HUES6 (cell line): ENCODE results near the gene MEIOSIN.

Experiments
- H3K27ac ChIP-seq: 2 replicates; pipeline ENCODE4 v1.7.0; 2013; ENCODE audit warnings: low read depth, mild to moderate bottlenecking, low read length, inconsistent platforms
- H3K27me3 ChIP-seq: 2 replicates; pipeline ENCODE4 v1.6.1; 2013; ENCODE audit warnings: low read length; ENCODE audit not compliant: control insufficient read depth, insufficient read depth
- H3K36me3 ChIP-seq: 2 replicates; pipeline ENCODE4 v1.6.1; 2013; ENCODE audit warnings: low read length; ENCODE audit not compliant: control insufficient read depth, insufficient read depth
- H3K4me1 ChIP-seq: 2 replicates; pipeline ENCODE4 v1.6.1; 2013; ENCODE audit warnings: low read length; ENCODE audit not compliant: control insufficient read depth, insufficient read depth
- H3K4me3 ChIP-seq: 2 replicates; pipeline ENCODE4 v1.5.1; 2013; ENCODE audit warnings: low read depth, low read length
- H3K9ac ChIP-seq: one replicate; pipeline ENCODE4 v1.6.1; 2013; ENCODE audit warnings: mild to moderate bottlenecking, low read length
- H3K9me3 ChIP-seq: 2 replicates; pipeline ENCODE4 v1.6.1; 2013; ENCODE audit warnings: low read depth, low read length; ENCODE audit not compliant: control insufficient read depth, insufficient read depth

Gene MEIOSIN

DNA sequence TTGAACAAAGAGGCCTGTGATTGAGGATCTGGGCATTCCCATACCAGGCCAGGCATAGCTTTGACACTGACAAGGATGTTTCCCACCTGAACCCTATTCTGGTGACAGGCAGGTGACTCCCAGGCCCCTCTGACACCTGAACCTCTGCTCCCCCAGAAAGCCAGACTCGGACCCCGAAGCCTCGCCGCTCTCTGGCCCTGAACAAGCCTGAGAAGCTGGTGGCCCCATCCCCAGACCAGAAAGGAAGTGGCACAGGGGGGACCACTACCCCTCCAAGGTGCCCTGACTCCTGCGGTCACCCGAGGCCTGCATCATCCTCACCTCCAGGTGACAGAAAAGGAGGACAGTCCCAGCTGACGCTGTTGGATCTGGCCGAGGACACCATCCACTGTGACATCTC, 21.1 kb downstream of the MEIOSIN start:
- no peak overlapping the region for H3K9ac ChIP-seq
- H3K4me1 ChIP-seq = no peaks in the 10 kb centered on the region
- H3K27ac ChIP-seq = no peak overlapping the region
- H3K36me3 ChIP-seq = no peaks in the 10 kb centered on the region
- H3K9me3 ChIP-seq = no peaks in the 10 kb centered on the region
- no peak overlapping the region for H3K4me3 ChIP-seq
- H3K27me3 ChIP-seq = no peaks in the 10 kb centered on the region; the same call in 1 of the 2 replicates

DNA sequence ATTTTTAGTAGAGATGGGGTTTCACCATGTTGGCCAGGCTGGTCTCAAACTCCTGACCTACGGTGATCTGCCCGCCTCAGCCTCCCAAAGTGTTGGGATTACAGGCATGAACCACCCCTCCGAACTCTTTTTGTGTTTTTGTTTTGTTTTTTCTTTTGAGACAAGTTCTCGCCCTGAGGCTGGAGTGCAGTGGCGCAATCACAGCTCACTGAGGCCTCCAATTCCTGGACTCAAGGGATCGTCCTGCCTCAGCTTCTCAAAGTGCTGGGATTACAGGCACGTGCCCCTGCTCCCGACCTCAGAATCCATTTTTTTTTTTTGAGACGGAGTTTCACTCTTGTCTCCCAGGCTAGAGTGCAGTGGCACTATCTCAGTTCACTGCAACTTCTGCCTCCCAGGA, 24.5 kb downstream of the MEIOSIN start:
- Histone ChIP-seq H3K27ac (no peak overlapping the region), H3K4me1 (peaks cover 3% of the 10 kb centered on the region; the same call in 1 of the 2 replicates), H3K27me3 (no peaks in the 10 kb centered on the region; the same call in 1 of the 2 replicates), H3K4me3 (no peak overlapping the region), H3K9me3 (no peaks in the 10 kb centered on the region), H3K36me3 (no peaks in the 10 kb centered on the region), H3K9ac (no peak overlapping the region)

DNA sequence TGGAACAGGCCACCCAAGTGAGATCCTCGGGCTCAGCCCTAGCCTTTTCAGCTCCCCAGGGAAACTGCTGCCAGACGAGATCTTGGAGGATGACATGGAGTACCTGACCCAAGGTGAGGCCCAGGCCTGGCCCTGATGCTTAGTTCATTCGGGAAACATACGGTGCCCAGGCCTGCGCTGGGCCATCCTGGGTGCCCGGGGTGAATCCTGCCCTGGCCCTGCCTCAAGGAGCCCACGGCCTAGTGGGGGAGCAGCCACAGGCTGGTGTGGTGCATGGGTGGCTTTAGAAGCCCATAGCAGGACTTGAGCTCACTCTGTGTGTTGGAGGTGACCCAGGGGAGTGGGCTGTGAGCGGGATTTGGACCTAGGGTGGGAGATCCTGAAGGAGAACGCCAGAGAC, 25.7 kb downstream of the MEIOSIN start:
- Histone ChIP-seq H3K36me3 (no peaks in the 10 kb centered on the region), H3K9ac (no peak overlapping the region), H3K4me3 (no peak overlapping the region), H3K9me3 (no peaks in the 10 kb centered on the region), H3K27me3 (no peaks in the 10 kb centered on the region; the same call in 1 of the 2 replicates), H3K4me1 (peaks cover 12% of the 10 kb centered on the region), H3K27ac (no peak overlapping the region)

DNA sequence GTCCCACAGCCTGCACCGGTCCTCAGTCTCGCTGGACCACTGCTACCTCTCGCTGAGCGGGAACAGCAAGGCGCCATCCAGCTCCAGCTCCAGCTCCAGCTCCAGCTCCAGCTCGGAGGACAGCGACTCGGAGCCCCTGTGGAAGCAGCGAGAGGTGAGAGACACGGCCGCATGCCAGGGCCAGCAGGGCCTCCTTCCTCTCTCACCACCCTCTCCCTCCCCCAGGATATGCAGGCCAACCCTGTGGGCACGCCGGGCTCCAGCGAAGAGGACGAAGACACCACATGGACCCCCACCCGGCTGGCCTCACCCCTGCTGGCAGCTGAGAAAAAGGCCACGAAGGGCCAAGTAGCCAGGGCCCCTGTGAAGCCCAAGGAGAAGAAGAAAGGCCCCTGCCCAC, 28.5 kb downstream of the MEIOSIN start:
- no peak overlapping the region for H3K27ac ChIP-seq
- no peaks in the 10 kb centered on the region for H3K9me3 ChIP-seq
- no peaks in the 10 kb centered on the region for H3K36me3 ChIP-seq
- no peak overlapping the region for H3K4me3 ChIP-seq
- no peak overlapping the region for H3K9ac ChIP-seq
- no peaks in the 10 kb centered on the region; the same call in 1 of the 2 replicates for H3K27me3 ChIP-seq
- peaks cover 40% of the 10 kb centered on the region for H3K4me1 ChIP-seq

DNA sequence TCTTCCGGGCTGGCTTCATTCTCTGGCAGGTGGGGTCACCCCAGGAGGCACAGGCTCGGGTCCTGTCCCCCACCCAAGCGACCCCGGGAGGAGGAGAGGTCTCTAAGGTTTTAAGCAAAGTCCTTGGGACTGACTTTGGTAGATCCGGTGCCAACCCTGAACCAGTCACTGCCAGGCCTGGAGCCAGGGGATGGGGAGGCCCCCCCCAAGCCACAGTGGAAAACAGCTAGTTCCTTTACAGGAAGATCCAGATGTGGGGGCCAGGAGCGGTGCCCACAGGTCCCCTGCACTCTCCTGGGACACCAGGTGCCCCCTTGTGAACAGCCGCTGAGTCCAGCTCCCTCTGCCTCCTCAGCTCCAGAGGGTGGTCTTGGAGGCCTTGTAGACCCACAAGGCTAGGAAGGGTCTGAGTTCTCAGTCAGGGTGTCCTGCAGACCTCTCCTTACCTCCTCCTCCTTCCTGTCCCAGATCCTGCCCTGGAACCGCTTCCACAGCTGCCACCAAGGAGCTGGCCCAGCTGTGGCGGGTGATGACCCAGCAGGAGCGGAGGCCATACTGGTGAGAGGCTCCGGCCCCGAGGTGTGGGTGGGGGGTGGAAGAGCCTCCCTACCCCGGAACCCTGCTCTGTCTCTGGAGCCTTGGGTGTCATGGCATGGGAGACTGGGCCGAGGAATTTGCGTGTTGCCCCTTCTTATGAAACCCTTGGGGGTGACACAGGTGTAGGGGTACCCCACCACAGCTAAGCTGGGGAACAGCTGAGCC, 29.8 kb downstream of the MEIOSIN start:
- no peak overlapping the region for H3K27ac ChIP-seq
- no peaks in the 10 kb centered on the region; the same call in 1 of the 2 replicates for H3K27me3 ChIP-seq
- H3K4me3 ChIP-seq = no peak overlapping the region
- H3K9ac ChIP-seq = no peak overlapping the region
- no peaks in the 10 kb centered on the region for H3K9me3 ChIP-seq
- peaks cover 45% of the 10 kb centered on the region for H3K4me1 ChIP-seq
- no peaks in the 10 kb centered on the region for H3K36me3 ChIP-seq

DNA sequence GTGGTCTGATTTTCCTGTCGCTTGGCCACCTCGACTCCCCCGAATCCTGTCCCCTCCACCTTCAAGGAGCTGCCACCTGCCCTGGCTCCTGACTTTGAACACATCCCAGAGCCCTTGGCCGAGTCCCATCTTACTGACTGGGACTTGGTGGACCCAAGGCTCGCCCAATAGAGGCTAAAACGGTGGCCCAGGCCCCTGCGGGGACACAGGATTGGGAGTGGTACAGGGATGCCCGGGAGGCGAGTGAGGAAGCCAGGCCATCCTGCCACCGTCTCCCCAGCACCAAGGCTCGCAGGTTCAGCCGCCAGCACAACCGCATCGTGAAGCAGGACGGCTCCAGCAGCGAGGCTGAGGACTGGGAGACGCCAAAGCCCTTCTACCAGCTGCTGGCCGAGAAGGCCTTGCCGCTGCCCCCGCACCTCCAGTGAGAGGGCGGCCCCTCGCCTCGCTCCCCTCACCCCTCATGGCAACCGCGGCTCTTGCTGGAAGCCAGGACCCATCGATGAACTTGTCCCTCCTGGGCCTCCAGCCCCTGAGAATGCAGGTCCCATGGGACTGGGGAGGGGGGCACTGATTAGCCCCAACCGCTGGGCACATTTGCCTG, 30.6 kb downstream of the MEIOSIN start:
- no peaks in the 10 kb centered on the region for H3K9me3 ChIP-seq
- peaks cover 45% of the 10 kb centered on the region for H3K4me1 ChIP-seq
- no peak overlapping the region for H3K4me3 ChIP-seq
- H3K27me3 ChIP-seq = no peaks in the 10 kb centered on the region; the same call in 1 of the 2 replicates
- H3K9ac ChIP-seq = no peak overlapping the region
- H3K36me3 ChIP-seq = no peaks in the 10 kb centered on the region
- no peak overlapping the region for H3K27ac ChIP-seq

DNA sequence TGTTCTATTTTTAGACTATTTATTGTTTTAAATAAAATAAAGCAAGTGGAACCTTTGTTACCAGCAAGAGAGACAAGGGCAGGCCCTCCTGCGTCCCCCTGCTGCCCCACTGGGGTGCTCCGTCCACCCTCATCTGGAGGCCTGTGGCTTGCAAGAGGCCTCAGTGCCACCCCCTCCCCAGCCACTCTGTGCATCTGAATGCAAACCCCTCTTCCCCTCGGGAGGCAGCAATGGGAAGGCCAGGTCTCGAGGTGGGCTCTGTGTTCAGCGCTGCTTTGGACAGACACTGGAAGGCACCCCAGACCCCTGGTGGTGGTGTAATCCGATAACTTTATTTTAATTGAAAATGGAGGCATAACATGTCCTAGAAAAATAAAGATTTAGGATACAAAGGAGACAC, 31.2 kb downstream of the MEIOSIN start:
- Histone ChIP-seq H3K9me3 (no peaks in the 10 kb centered on the region), H3K4me3 (no peak overlapping the region), H3K36me3 (no peaks in the 10 kb centered on the region), H3K9ac (no peak overlapping the region), H3K27ac (no peak overlapping the region), H3K27me3 (no peaks in the 10 kb centered on the region), H3K4me1 (peaks cover 45% of the 10 kb centered on the region)

DNA sequence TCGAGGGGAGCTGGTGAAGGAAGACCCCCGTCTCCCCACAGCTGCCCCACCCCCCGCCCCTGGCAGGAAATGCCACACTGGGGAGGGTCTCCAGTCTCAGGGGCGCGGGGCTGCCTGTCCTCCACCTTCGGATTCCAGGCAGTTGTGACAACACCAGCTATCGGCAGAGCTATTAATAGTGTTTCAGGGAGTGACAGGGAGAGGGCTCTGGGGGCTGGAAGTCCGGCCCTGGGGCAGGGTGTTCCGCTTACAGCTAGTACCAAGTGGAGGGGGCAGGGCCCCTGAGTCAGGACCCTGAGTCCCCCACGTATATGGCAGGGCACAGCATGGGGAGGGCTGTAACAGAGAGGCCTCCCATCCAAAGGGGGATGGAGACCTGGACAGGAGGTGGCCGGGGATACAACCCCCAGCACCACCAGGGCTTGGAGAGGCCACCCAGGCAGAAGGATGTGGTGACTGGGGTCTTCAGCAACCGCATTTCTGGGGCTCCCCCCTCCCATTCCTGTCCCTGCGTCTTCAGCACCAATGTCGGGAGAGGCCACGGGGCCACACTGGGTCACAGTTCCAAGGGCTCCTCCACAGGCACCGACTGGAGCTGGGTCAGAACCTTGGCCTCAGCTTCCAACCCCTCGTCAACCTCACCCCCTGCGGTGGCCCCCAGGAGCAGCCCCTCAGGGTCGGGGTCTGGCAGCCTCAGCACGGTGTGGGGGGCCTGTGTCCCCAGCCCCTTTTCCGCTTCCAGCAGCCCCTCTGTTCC, 31.9 kb downstream of the MEIOSIN start:
- Histone ChIP-seq H3K4me3 (0 out of 2 replicates have a peak overlapping the region, but pooled peaks have one; percentile 11), H3K27me3 (no peaks in the 10 kb centered on the region), H3K36me3 (no peaks in the 10 kb centered on the region), H3K9me3 (no peaks in the 10 kb centered on the region), H3K27ac (0 out of 2 replicates have a peak overlapping the region, but pooled peaks have one; percentile 20), H3K4me1 (peaks cover 45% of the 10 kb centered on the region), H3K9ac (peak overlapping the region; percentile 14)

DNA sequence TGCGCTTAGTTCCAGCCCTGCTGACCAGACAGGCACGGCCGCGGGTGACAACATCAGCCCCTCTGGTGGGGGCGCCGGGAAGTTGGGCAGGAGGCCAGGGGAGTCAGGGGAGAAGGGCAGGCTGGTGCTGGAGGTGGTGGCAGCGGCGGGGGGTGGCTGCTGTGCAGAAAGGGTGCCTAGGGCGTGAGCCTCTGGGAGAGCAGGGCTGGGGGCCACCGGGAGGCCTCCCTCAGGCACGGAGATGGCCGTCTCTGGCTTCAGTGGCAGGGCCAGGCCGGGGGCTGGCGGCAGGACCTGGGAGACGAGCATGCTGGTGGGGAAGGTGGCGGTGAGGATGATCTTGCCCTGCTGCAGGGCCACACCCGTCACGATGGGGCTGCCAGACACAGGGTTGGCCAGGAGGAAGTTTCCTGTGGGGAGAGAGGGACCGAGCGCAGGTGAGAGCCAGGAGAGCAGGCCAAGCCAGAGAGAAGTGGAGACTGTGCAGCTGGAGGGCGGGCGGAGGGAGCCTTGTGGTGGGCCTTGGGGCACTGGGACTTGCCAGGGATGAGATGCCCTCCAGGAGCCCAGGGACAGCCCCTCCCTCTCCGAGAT, 32.6 kb downstream of the MEIOSIN start:
- Histone ChIP-seq H3K27me3 (no peaks in the 10 kb centered on the region), H3K36me3 (no peaks in the 10 kb centered on the region), H3K9ac (peak overlapping the region; percentile 14), H3K27ac (no peak overlapping the region), H3K9me3 (no peaks in the 10 kb centered on the region), H3K4me1 (peaks cover 45% of the 10 kb centered on the region), H3K4me3 (no peak overlapping the region)

DNA sequence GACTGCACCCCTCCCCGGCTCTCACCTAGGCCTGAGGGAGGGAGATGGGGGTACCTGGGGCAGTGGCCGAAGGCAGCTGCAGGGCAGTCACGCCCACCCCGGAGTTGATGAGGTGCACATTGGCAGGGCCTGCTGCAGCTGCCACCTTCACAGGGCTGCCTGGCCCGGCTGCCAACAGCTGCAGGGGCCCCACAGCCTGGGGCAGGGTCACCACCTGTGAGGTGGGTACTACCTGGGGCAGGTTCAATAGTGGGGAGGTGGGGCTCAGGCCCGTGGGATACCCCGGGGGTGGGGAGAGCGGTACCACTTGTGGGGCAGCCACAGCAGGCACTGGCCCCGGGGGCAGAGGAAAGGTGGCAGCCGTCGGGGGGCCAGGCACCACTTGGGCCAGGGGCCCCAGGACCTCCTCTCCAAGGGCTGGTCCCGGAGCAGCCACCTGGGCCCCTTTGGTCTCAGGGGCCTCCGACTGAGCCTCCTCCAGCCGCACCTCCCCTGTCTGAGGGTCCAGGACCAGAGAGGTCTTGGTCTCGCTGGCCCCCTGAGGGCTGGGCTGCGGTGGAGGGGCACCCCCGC, 33.1 kb downstream of the MEIOSIN start:
- Histone ChIP-seq H3K9ac (no peak overlapping the region), H3K27me3 (no peaks in the 10 kb centered on the region), H3K4me1 (peaks cover 45% of the 10 kb centered on the region), H3K9me3 (no peaks in the 10 kb centered on the region), H3K27ac (no peak overlapping the region; the same call in 1 of the 2 replicates), H3K4me3 (peak overlapping the region; percentile 79), H3K36me3 (no peaks in the 10 kb centered on the region)
